T-helper 1 cell treated with Interleukin-12 subunit alpha and Interleukin-12 subunit beta and Interleukin-4 antibody, amounts not matched to agents 30 μg/mL and 1 μg/mL, for 36 hours (primary cell): ENCODE data around the gene CCT7.
"Not testable (repeated sequence)": the region's sequence is repeated elsewhere in the genome, so short reads cannot be mapped to it uniquely, and the experiment has no call there.

ENCODE experiments used
- H3K27ac Mint-ChIP-seq: one replicate; pipeline ENCODE4 v1.8.0; 2021; ENCODE audit warnings: mild to moderate bottlenecking, mixed read lengths
- H3K27me3 Mint-ChIP-seq: one replicate; pipeline ENCODE4 v1.8.0; 2021; ENCODE audit warnings: low read depth, mixed read lengths
- H3K36me3 Mint-ChIP-seq: one replicate; pipeline ENCODE4 v1.8.0; 2021; ENCODE audit warnings: low read depth, mixed read lengths
- H3K4me1 Mint-ChIP-seq: one replicate; pipeline ENCODE4 v1.8.0; 2021; ENCODE audit warnings: low read depth, mixed read lengths
- H3K4me3 Mint-ChIP-seq: one replicate; pipeline ENCODE4 v1.8.0; 2021; ENCODE audit warnings: mild to moderate bottlenecking, moderate library complexity, mixed read lengths
- H3K9me3 Mint-ChIP-seq: one replicate; pipeline ENCODE4 v1.8.0; 2021; ENCODE audit warnings: mixed read lengths

The CCT7 gene

DNA sequence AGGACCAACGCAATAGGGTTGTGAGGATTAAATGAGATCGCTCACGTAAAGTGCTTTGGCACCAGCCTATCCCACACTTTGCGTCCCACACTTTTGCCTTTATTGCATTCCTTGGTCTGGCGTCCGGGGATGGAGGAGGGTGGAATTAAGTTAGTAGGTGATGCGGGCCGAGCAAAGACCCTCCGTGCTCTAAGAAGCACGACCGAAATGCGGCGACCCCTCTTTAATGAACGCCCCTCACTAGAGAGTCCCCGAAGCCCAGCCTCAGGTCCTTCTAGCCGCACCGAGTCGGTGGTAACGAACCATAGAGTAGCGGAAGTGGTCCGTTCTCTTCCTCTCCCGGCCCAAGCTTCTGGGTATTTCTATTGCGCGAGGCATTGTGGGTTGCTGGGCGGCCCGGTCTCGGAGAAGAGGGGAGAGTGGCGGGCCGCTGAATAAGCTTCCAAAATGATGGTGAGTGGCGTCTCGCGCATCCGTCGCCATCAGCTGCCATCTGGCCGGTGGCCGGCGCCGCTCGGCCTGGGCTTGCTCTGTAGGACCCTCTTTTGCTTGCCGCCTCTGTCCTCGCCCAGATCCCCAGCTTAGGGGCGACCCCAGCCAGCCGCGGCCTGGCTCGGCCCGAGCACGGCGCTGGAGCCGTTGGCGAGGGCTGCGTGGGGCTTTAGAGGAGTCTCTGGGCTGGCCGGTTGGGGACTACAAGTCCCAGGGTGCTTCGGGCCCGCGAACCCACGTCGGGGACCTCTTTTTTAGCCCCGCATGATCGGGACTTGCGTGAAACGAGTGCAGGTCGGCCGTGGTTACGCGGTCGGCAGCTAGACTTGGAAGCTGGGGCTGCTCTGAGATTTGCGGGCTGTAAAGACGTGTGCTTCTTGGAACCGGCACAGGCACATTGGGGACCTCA lies at the start of gene CCT7:
Gene CCT7 (plus strand): TSS at position 377 of the 901 bp plus-strand sequence. CDS start 71 bp downstream, at position 448.
- Mint-ChIP-seq H3K4me1 (peaks cover 38% of the 10 kb centered on the region), H3K4me3 (peak within 1 kb of the TSS; percentile 89), H3K9me3 (no peaks in the 10 kb centered on the region), H3K27ac (peak within 1 kb of the TSS; percentile 80), H3K27me3 (no peaks in the 10 kb centered on the region), H3K36me3 (peaks cover 9% of the 10 kb centered on the region)

DNA sequence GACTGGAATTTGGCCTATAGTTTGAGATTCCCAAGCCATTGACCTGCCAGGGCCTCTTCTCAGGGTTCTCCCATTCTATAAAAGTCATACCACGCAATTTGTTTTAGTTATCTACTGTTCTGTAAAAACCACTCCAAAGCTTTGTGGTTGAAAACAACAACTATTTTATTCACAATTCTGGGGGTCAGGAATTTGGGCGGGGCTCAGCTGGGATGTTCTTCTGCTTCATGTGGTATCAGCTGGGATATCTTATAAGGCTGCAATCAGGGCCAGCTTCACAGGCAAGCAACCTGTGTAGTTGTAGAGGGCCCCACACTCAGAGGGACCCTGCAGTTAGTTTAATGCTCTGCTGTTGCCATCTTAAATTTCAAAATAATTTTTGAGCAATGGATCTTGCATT lies 48.1 kb upstream of the CCT7 start:
- no peaks in the 10 kb centered on the region for H3K4me1 Mint-ChIP-seq
- peaks cover 12% of the 10 kb centered on the region for H3K27me3 Mint-ChIP-seq
- no peaks in the 10 kb centered on the region for H3K9me3 Mint-ChIP-seq
- no peaks in the 10 kb centered on the region for H3K36me3 Mint-ChIP-seq
- no peak overlapping the region for H3K27ac Mint-ChIP-seq
- H3K4me3 Mint-ChIP-seq, result no peak overlapping the region

GRCh38 chr2:73187549-73187948 lies 46.6 kb upstream of the CCT7 start:
- H3K9me3 Mint-ChIP-seq, result no peaks in the 10 kb centered on the region
- no peaks in the 10 kb centered on the region for H3K36me3 Mint-ChIP-seq
- no peak overlapping the region for H3K27ac Mint-ChIP-seq
- peaks cover 13% of the 10 kb centered on the region for H3K27me3 Mint-ChIP-seq
- no peaks in the 10 kb centered on the region for H3K4me1 Mint-ChIP-seq
- H3K4me3 Mint-ChIP-seq, result no peak overlapping the region

GRCh38 chr2:73197579-73197978 lies 36.5 kb upstream of the CCT7 start:
- Mint-ChIP-seq H3K27me3 (peaks cover 50% of the 10 kb centered on the region), H3K27ac (no peak overlapping the region), H3K9me3 (no peaks in the 10 kb centered on the region)

DNA sequence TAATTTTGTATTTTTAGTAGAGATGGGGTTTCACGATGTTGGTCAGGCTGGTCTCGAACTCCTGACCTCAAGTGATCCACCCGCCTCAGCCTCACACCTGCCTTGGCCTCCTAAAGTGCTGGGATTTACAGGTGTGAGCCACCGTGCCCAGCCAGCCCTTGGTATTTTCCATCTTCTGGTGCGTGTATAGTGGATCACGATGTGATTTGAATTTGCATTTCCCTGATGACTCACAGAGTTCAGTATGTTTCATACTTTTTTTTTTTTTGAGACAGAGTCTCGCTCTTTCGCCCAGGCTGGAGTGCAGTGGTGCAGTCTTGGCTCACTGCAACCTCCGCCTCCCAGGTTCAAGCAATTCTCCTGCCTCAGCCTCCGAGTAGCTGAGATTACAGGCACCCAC lies 33.8 kb upstream of the CCT7 start:
- H3K27me3 Mint-ChIP-seq, result peaks cover 72% of the 10 kb centered on the region
- not testable (repeated sequence) for H3K27ac Mint-ChIP-seq, H3K4me3 Mint-ChIP-seq

More at GRCh38 chr2:73197579-73197978, 36.5 kb upstream of the CCT7 start:
- Mint-ChIP-seq H3K36me3 (no peaks in the 10 kb centered on the region), H3K4me3 (no peak overlapping the region), H3K4me1 (no peaks in the 10 kb centered on the region)

GRCh38 chr2:73202156-73203054 lies 31.7 kb upstream of the CCT7 start, which contains the start of gene NOTO:
Gene NOTO (plus strand): TSS chr2:73202574. CDS start chr2:73202667, 93 bp downstream.
- Mint-ChIP-seq H3K4me3 (peak within 1 kb of the TSS; percentile 43), H3K4me1 (no peaks in the 10 kb centered on the region), H3K27me3 (peaks cover 66% of the 10 kb centered on the region), H3K27ac (no peak within 1 kb of the TSS), H3K36me3 (no peaks in the 10 kb centered on the region), H3K9me3 (no peaks in the 10 kb centered on the region)

More for the DNA sequence above, 33.8 kb upstream of the CCT7 start:
- not testable (repeated sequence) for H3K36me3 Mint-ChIP-seq, H3K4me1 Mint-ChIP-seq, H3K9me3 Mint-ChIP-seq

DNA sequence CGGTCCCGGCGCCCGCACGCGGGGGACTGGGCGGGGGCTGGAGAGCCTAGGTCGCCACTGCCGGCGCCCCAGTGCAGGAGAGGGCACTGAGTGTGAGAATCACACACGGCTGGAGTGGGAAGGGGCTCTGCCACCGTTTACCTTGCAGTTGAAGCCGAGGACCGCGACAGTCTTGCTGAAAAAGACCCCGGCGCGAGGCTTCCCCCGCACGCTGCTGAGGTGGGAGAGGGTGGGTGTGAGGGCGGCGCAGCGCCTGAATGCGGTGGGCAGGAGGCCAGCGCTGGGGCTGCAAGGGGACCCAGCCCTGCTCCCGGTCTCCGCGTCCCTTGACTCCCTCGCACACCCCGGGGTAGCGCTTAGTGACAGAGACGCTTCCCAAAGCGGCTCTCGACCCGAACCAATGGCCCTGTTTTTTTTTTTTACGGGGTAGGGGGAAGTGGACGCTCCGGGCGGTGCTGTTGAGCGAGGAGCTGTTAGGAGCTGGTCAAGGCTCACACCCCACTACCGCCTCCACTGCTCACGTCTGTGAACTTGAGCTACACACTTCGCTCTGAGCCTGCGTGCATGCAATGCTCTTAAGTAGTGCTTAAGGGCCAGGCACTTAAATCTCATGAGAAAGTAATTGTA lies 30.9 kb upstream of the CCT7 start:
- H3K4me3 Mint-ChIP-seq, result no peak overlapping the region
- peaks cover 64% of the 10 kb centered on the region for H3K27me3 Mint-ChIP-seq
- H3K27ac Mint-ChIP-seq, result no peak overlapping the region
- no peaks in the 10 kb centered on the region for H3K4me1 Mint-ChIP-seq
- no peaks in the 10 kb centered on the region for H3K9me3 Mint-ChIP-seq
- no peaks in the 10 kb centered on the region for H3K36me3 Mint-ChIP-seq

DNA sequence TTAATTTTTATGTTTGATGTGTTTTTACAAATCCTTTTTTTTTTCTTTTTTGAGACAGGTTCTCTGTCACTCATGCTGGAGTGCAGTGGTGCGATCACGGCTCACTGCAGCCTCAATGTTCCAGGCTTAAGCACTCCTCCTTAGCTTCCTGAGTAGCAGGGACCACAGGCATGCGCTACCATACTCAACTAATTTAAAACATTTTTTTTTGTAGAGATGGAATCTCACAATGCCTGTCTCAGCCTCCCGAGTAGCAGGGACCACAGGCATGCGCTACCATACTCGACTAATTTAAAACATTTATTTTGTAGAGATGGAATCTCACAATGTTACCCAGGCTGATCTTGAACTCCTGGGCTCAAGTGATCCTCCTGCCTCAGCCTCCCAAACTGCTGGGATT lies 28.5 kb upstream of the CCT7 start:
- Mint-ChIP-seq H3K27ac (no peak overlapping the region), H3K4me3 (no peak overlapping the region), H3K36me3 (no peaks in the 10 kb centered on the region), H3K4me1 (no peaks in the 10 kb centered on the region), H3K27me3 (peaks cover 57% of the 10 kb centered on the region), H3K9me3 (no peaks in the 10 kb centered on the region)

DNA sequence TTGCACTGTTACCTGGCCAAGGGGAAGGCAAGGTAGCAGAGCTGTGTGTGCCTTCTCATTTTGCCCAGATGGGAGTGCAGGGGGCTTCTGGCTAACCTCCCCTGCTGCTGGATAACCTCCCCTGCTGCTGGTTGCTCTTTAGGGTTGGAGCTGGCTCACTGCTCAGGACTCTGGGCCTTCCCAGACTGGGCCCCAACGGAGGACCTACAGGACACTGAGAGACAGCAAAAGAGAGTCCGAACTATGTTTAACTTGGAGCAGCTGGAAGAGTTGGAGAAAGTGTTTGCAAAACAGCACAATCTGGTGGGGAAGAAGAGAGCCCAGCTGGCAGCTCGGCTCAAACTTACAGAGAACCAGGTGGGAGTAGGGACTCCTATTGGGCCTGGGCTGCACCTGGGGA lies 25.9 kb upstream of the CCT7 start:
- no peaks in the 10 kb centered on the region for H3K9me3 Mint-ChIP-seq
- no peaks in the 10 kb centered on the region for H3K36me3 Mint-ChIP-seq
- peaks cover 1% of the 10 kb centered on the region for H3K4me1 Mint-ChIP-seq
- H3K27me3 Mint-ChIP-seq, result peaks cover 39% of the 10 kb centered on the region
- H3K27ac Mint-ChIP-seq, result no peak overlapping the region
- H3K4me3 Mint-ChIP-seq, result no peak overlapping the region

- Mint-ChIP-seq H3K4me3 (no peak overlapping the region), H3K4me1 (peaks cover 12% of the 10 kb centered on the region), H3K9me3 (no peaks in the 10 kb centered on the region), H3K27ac (no peak overlapping the region), H3K36me3 (no peaks in the 10 kb centered on the region), H3K27me3 (peaks cover 23% of the 10 kb centered on the region)
These were observed 24.1 kb upstream of the CCT7 start for GRCh38 chr2:73210019-73210418.

DNA sequence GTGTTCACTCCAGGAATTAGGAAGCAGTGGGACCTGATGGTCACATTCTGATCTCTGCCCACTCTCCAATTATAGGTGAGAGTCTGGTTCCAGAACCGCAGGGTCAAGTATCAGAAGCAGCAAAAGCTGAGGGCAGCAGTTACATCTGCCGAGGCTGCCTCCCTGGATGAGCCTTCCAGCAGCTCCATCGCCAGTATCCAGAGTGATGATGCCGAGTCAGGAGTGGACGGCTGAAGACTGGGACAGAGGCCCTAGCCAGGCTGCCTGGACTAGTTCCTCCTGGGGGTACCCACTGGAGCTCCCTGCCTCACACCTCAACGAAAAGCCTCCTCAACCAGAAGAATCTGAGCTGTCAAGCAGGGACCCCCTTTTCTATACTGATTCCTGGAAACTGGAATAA lies 23.4 kb upstream of the CCT7 start:
- no peaks in the 10 kb centered on the region for H3K36me3 Mint-ChIP-seq
- no peak overlapping the region for H3K4me3 Mint-ChIP-seq
- no peak overlapping the region for H3K27ac Mint-ChIP-seq
- H3K9me3 Mint-ChIP-seq, result no peaks in the 10 kb centered on the region
- H3K4me1 Mint-ChIP-seq, result peaks cover 19% of the 10 kb centered on the region
- peaks cover 18% of the 10 kb centered on the region for H3K27me3 Mint-ChIP-seq

GRCh38 chr2:73212098-73212447 lies 22.0 kb upstream of the CCT7 start:
- Mint-ChIP-seq H3K4me3 (no peak overlapping the region), H3K4me1 (peaks cover 20% of the 10 kb centered on the region), H3K36me3 (no peaks in the 10 kb centered on the region), H3K27ac (no peak overlapping the region), H3K9me3 (no peaks in the 10 kb centered on the region), H3K27me3 (peaks cover 11% of the 10 kb centered on the region)

GRCh38 chr2:73212448-73213176 lies 21.5 kb upstream of the CCT7 start:
- peaks cover 11% of the 10 kb centered on the region for H3K27me3 Mint-ChIP-seq
- peaks cover 20% of the 10 kb centered on the region for H3K4me1 Mint-ChIP-seq
- H3K36me3 Mint-ChIP-seq, result no peaks in the 10 kb centered on the region
- H3K27ac Mint-ChIP-seq, result no peak overlapping the region
- H3K4me3 Mint-ChIP-seq, result no peak overlapping the region
- H3K9me3 Mint-ChIP-seq, result no peaks in the 10 kb centered on the region
